Heart right ventricle (tissue), 16 donors: ENCODE measurements around the gene CISTR. TPM values are rescaled to one million over a fixed set of nuclear protein-coding genes. Genes with fewer than 3 reads are reported as not detected.

Experiments
- ATAC-seq, 8 donors: fragments of 200-7000 bp; cut with Tn5 transposase; one replicate each; pipeline ENCODE4 v1.9.1; 2020; ENCODE audit warnings: mild to moderate bottlenecking in 8 of 8, moderate library complexity in 8 of 8, moderate number of reproducible peaks in 1 of 8
- DNase-seq, 2 donors: peaks; one replicate each; pipeline ENCODE4 v3.0.0-alpha.2; 2020
- H3K27ac ChIP-seq, 10 donors: fragments of 200-600 bp; sonication (generic) in 2 of 10; one replicate each; pipeline versions ENCODE4 v1.5.0 to v1.8.0; 2020 to 2022; ENCODE audit warnings: mild to moderate bottlenecking in 3 of 10
- H3K27me3 ChIP-seq, 7 donors: fragments of 200-600 bp; one replicate each; pipeline ENCODE4 v1.8.0; 2021 to 2022; ENCODE audit warnings: mild to moderate bottlenecking in 2 of 7
- H3K36me3 ChIP-seq, 9 donors: fragments of 200-600 bp; sonication (generic) in 1 of 9; one replicate each; pipeline versions ENCODE4 v1.5.0 to v1.8.0; 2020 to 2022; ENCODE audit warnings: mild to moderate bottlenecking in 2 of 9
- H3K4me1 ChIP-seq, 9 donors: fragments of 200-600 bp; sonication (generic) in 1 of 9; one replicate each; pipeline versions ENCODE4 v1.5.0 to v1.8.0; 2020 to 2022; ENCODE audit warnings: mild to moderate bottlenecking in 4 of 9
- H3K4me3 ChIP-seq, 10 donors: fragments of 200-600 bp; sonication (generic) in 2 of 10; one replicate each; pipeline versions ENCODE4 v1.5.0 to v1.8.0; 2020 to 2022; ENCODE audit warnings: mild to moderate bottlenecking in 7 of 10, moderate library complexity in 2 of 10
- H3K9me3 ChIP-seq, 11 donors: fragments of 200-600 bp in 10 of 11; sonication (generic) in 2 of 11; one replicate each; pipeline versions ENCODE4 v1.5.0 to v1.8.0; 2013 to 2022; ENCODE audit warnings: mild to moderate bottlenecking in 2 of 11, control low read depth in 1 of 11, moderate library complexity in 1 of 11
- WGBS, 2 donors: extraction: QIAGEN DNeasy Blood & Tissue Kit; methylation state at CpG; one replicate each; pipeline ENCODE4 v1.1.7; 2013; ENCODE audit warnings: inconsistent platforms in 1 of 2; 5-methylcytosine and 5-hydroxymethylcytosine counted together
- intact Hi-C, 10 donors: fragments of 100-400 bp; cut with DNase I; formaldehyde crosslinking; loops; one replicate each; pipeline versions ENCODE4 v1.11.1 to v1.14.2; 2022
- long read RNA-seq, 3 donors: library from polyadenylated mRNA; unstranded; transcript quantifications; one replicate each; pipeline ENCODE4 v2.0.0, GENCODE V29; 2020 to 2021
- polyA plus RNA-seq, 2 donors: library from polyadenylated mRNA; stranded (reverse); fragments of 200-250 nt; gene quantifications; one replicate each; pipeline ENCODE4 v1.2.3, GENCODE V29; 2013
- total RNA-seq, 10 donors: library from RNA; stranded (reverse); fragmentation: NEBNext Ultra II Directional in 3 of 10; extraction: Animal tissue kit (Norgen Biotek cat#: 25700) in 3 of 10; gene quantifications; one replicate each; pipeline versions ENCODE4 v1.2.1 to v1.2.4, GENCODE V29; 2021 to 2023
- TF ChIP-seq, protein P1 (sequence below), 9 donors: fragments of 200-600 bp; sonication (generic) in 2 of 9; IDR thresholded peaks; one replicate each; pipeline versions ENCODE4 v1.5.0 to v1.8.0; 2021 to 2022; ENCODE audit warnings: antibody characterized with exemption in 9 of 9, mild to moderate bottlenecking in 5 of 9, moderate library complexity in 1 of 9
- donor health status: Arrhythmogenic right ventricular cardiomyopathy.
- donor health status: ischemic (EF 13 %, LVEDD 7.1; RV severe dilation, severe dysfunction).
- donor health status: healthy with polysubstance abuse.
- donor health status: DM: no; HTN: yes; CAD: no.
- donor health status: DM: no; HTN: no; CAD: no.
- donor health status: ischemic (EF 25% LVEDD 6.9; RV normal size, moderate dysfunction).
- donor health status: ischemic (EF 25% LVEDD 5.7; RV mildly dilated, moderate dysfunction).
- donor health status: healthy.
- donor health status: DM: yes; HTN: yes; CAD: no.
- donor health status: Ischemic cardiomyopathy.
- donor health status: ischemic (EF 35%, LVEDD 5.7; RV mildly dilated, moderate dysfunction).
- donor health status: nonischemic (EF 11% LVEDD 7.7; RV severe dilation, severe dysfunction).
- donor health status: DM: yes; HTN: yes; CAD: no.
- donor health status: PGD.
- donor health status: ischemic (EF 29% LVEDD 5.4; RV normal size, mild dysfunction).
- donor health status: nonischemic (EF 23%, LVEDD 6.1; RV moderate dilation, normal function).

CISTR gene
- total RNA-seq (1 to 10 TPM in 8 of 10 donors, under 1 TPM in 1, not detected in 1; 0.80 to 3.6 (median 2.9) TPM), polyA plus RNA-seq (1 to 10 TPM in 1 of 2 donors, under 1 TPM in 1; 0.16 to 1.7 TPM)
- long read RNA-seq, donor 1, partial matches to known transcripts = 0 of 1 reads
- long read RNA-seq, donor 1, other reads (novel, unspliced or antisense) = 1 of 1 reads
- long read RNA-seq, donor 2, partial matches to known transcripts = 0 of 4 reads
- long read RNA-seq, donor 2, other reads (novel, unspliced or antisense) = 4 of 4 reads
- long read RNA-seq, donor 3, partial matches to known transcripts = 0 of 2 reads
- long read RNA-seq, donor 3, other reads (novel, unspliced or antisense) = 2 of 2 reads

DNA sequence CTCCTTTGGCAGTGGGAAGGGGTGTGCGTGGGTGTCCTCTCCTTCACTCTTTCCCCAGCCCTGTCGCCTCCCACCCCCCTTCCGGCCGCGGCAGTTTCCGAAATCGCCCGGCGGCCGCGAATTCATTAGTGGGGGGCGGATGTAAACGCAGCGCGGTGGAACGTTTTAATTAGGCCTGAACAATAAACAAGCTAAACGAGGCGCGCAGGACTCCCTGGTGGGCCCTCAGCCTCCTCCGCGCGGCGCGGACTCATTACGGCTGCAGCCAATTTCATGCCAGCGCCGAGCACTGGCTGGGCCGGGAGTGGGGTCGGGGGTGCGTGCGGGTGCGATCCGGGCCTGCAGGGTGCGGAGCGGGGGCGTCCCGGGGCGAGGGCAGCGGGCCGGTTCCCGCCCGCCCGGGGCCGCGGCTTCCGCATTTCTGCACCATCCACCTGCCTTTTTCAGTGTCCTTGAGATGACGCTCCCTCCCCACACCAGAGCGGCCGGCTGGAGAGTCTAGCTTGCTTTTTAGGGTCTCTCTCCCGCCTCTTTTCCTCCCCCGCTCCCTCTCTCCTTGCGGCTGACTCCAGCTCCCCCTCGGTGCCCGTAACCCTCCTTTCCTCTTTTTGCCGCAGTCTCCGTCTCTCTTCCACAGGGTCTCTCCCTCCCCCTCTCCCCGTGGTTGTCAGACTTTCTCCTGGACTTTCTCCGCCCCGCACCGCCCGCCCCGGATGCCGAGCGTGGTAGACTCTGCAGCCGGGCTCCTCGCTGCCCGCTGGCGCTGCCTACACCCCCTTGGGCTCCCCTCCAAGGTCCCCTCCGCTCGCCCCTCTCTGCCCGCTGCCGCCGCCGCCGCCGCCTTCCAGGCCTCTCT lies at the start of gene CISTR:
TSS of gene CISTR (minus strand) at position 644 of the 856 bp plus-strand sequence.
- H3K4me1 ChIP-seq = peaks cover 0 to 42% (median 18%) of the 10 kb centered on the region in 9 donors
- H3K27me3 ChIP-seq = peaks cover 4 to 86% (median 35%) of the 10 kb centered on the region in 7 donors
- H3K27ac ChIP-seq = peak within 1 kb of the TSS in 9 of 10 donors; percentile 4 to 66 (median 39)
- DNase-seq (peak; percentile 27 to 46), ATAC-seq (peak; percentile 14 to 55 (median 38))
- TF ChIP-seq, protein P1, sequence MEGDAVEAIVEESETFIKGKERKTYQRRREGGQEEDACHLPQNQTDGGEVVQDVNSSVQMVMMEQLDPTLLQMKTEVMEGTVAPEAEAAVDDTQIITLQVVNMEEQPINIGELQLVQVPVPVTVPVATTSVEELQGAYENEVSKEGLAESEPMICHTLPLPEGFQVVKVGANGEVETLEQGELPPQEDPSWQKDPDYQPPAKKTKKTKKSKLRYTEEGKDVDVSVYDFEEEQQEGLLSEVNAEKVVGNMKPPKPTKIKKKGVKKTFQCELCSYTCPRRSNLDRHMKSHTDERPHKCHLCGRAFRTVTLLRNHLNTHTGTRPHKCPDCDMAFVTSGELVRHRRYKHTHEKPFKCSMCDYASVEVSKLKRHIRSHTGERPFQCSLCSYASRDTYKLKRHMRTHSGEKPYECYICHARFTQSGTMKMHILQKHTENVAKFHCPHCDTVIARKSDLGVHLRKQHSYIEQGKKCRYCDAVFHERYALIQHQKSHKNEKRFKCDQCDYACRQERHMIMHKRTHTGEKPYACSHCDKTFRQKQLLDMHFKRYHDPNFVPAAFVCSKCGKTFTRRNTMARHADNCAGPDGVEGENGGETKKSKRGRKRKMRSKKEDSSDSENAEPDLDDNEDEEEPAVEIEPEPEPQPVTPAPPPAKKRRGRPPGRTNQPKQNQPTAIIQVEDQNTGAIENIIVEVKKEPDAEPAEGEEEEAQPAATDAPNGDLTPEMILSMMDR (IDR thresholded peaks at IDR 0.05) = no peak
- H3K4me3 ChIP-seq = peak within 1 kb of the TSS; percentile 39 to 67 (median 62)
- H3K9me3 ChIP-seq = no peaks in the 10 kb centered on the region
- intact Hi-C loops = no loop called here
- WGBS, 2 donors = 2% methylated on average over 75 to 76 of the region's 76 CpGs
- no peaks in the 10 kb centered on the region for H3K36me3 ChIP-seq

DNA sequence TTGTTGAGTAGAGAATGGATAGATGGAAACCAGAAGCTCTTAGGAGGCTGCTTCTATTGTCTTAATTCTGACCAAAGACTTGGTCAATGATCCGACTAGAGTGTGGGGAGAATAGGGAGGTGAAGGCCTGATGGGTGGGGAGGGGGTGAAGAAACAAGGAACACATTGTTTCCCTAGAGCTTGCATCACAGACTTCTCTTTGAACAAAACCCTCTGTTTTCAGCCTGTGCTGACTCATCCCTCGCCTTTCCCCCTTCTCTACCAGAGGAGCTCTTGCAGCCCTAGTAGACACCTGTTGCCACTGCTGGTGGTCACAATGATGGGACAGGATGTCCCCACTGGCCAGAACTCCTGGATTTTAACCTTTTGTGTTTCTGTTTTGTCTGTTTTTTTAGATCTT lies 46.8 kb upstream of the CISTR start:
- TF ChIP-seq, protein P1 (IDR thresholded peaks at IDR 0.05) = no peak
- H3K27me3 ChIP-seq = peaks cover 0 to 74% (median 55%) of the 10 kb centered on the region in 7 donors
- no peaks in the 10 kb centered on the region for H3K4me1 ChIP-seq
- intact Hi-C loops = loop anchor here in 1 of 10 donors (10.0 kb wide), 1 partner anchor 396 kb away; no protein-coding TSS in a partner anchor
- H3K9me3 ChIP-seq = no peaks in the 10 kb centered on the region
- no peak overlapping the region for H3K4me3 ChIP-seq
- ATAC-seq (no peak), DNase-seq (no peak)
- no peaks in the 10 kb centered on the region for H3K36me3 ChIP-seq
- H3K27ac ChIP-seq = no peak overlapping the region
- WGBS, 2 donors = 65 to 70% methylated on average over 2 of the region's 2 CpGs

DNA sequence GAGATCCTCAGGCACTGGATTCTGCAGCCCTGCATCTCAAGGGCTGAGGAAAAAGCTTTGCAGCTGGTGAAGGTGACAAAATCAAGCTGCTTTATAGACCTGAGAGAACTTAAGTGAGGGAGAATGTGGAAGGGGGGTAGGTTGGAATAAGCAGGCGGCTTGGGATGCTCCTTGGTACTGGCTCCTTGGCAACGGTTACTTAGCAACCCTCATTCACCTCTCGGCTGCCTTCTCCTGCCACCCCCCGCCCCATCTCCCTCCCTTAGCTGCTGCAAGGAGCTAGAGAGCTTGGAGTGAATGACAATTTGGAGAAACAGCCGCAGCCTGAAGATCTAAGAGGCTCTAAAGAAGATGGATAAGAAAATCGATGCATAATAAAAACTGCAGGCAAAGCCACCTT lies 44.1 kb upstream of the CISTR start:
- peaks cover 0 to 66% (median 42%) of the 10 kb centered on the region in 7 donors for H3K27me3 ChIP-seq
- TF ChIP-seq, protein P1 (IDR thresholded peaks at IDR 0.05) = no peak

DNA sequence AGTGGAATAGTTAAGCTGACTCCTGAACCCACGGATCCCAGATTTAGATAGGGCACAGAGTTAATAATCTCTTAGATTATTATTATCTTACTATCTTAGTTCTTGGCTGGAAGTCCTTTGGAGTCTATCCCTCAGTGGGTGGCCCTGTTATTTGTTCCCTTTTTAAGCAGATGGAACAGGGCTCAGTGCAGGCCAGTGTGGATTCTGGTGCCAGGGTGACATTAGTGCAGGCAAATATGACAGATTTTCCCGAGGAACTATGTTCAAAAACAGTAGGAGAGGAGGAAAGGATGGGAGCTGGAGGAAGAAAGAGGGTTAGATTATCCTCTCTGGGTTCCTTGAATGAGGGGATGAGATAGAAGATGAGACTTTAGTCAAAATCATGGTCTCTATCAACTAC lies 41.4 kb upstream of the CISTR start:
- Histone ChIP-seq H3K4me1 (no peaks in the 10 kb centered on the region), H3K9me3 (no peaks in the 10 kb centered on the region), H3K36me3 (no peaks in the 10 kb centered on the region), H3K27ac (no peak overlapping the region), H3K27me3 (peaks cover 0 to 78% (median 58%) of the 10 kb centered on the region in 7 donors), H3K4me3 (no peak overlapping the region)
- ATAC-seq = no peak
- TF ChIP-seq, protein P1 (IDR thresholded peaks at IDR 0.05) = no peak
- intact Hi-C loops = loop anchor here in 1 of 10 donors (10.0 kb wide), 1 partner anchor 402 kb away; no protein-coding TSS in a partner anchor
- no peak for DNase-seq
- 37 to 56% methylated on average over 2 of the region's 2 CpGs for WGBS, 2 donors

More for the DNA sequence above, 44.1 kb upstream of the CISTR start:
- 49 to 59% methylated on average over 6 of the region's 6 CpGs for WGBS, 2 donors
- Histone ChIP-seq H3K36me3 (no peaks in the 10 kb centered on the region), H3K27ac (no peak overlapping the region), H3K4me1 (no peaks in the 10 kb centered on the region), H3K9me3 (no peaks in the 10 kb centered on the region), H3K4me3 (no peak overlapping the region)
- ATAC-seq = no peak
- intact Hi-C loops = loop anchor here in 1 of 10 donors (10.0 kb wide), 1 partner anchor 399 kb away; no protein-coding TSS in a partner anchor
- no peak for DNase-seq
